ENCODE data around the gene HIBADH. TPM values are rescaled to one million over a fixed set of nuclear protein-coding genes. Genes with fewer than 3 reads are reported as not detected.

The HIBADH gene
- total RNA-seq, 4 donors from 2014 or later, result 38.9 to 58.8 (median 52.2) TPM

- no peaks in the 10 kb centered on the region for H3K9me3 ChIP-seq
- no peaks in the 10 kb centered on the region for H3K36me3 ChIP-seq
- no peak overlapping the region for H3K27ac ChIP-seq
- intact Hi-C loops (cut with DNase I; ENCODE audit: low total_unique reads), result no loop called here
- no peak for DNase-seq
- H3K4me1 ChIP-seq, result no peaks in the 10 kb centered on the region
- no peak overlapping the region for H3K4me3 ChIP-seq
- H3K27me3 ChIP-seq, result no peaks in the 10 kb centered on the region
- TF ChIP-seq POLR2A (IDR thresholded peaks at IDR 0.05) (no peak), CTCF (IDR thresholded peaks at IDR 0.05) (no peak)
These were observed 22.5 kb upstream of the HIBADH start for GRCh38 chr7:27685209-27685608.

DNA sequence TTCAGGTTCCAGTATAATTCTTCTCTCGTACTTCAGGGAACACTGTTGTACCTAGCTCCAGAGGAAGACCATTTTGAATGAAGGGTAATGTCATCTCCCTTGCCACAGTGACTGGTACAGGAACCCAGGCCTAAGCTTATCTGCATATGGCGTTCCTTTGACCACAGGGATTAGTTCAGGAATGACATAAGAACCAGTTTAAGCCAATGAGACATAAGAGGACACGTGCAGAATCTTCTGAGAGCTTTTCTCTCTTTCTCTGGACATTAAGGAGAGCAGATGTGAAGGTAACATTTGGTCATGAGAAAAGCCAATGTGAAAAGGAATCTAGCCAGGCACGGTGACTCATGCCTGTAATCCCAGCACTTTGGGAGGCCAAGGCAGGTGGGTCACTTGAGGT, 21.8 kb upstream of the HIBADH start:
- TF ChIP-seq POLR2A (IDR thresholded peaks at IDR 0.05) (no peak), CTCF (IDR thresholded peaks at IDR 0.05) (no peak)
- Histone ChIP-seq H3K36me3 (no peaks in the 10 kb centered on the region), H3K4me1 (no peaks in the 10 kb centered on the region), H3K4me3 (no peak overlapping the region), H3K27ac (no peak overlapping the region), H3K9me3 (no peaks in the 10 kb centered on the region), H3K27me3 (no peaks in the 10 kb centered on the region)
- intact Hi-C loops (cut with DNase I; ENCODE audit: low total_unique reads), result no loop called here
- DNase-seq, result no peak

DNA sequence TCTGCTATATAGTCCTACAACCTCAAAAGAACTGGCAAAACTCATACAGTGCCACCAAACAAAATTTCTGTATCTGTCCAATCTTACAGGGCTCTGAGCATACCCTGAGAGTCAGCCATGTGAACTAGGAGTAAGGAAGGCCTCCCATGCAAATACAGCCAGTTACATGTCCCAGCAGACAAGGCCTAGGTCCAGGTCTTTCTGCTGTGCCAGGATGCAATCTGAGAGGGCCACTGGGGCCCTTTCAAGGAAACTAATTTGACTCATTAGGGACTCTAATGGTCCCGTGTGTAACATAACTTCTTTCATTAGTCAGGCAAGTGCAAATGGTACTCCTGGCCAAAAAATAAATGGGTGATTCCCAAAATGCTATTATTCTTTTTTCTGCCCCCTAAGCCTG, 17.9 kb upstream of the HIBADH start:
- H3K4me1 ChIP-seq, result no peaks in the 10 kb centered on the region
- intact Hi-C loops (cut with DNase I; ENCODE audit: low total_unique reads), result no loop called here
- H3K27me3 ChIP-seq, result no peaks in the 10 kb centered on the region
- H3K4me3 ChIP-seq, result no peak overlapping the region
- no peaks in the 10 kb centered on the region for H3K36me3 ChIP-seq
- no peak for DNase-seq
- no peaks in the 10 kb centered on the region for H3K9me3 ChIP-seq
- TF ChIP-seq POLR2A (IDR thresholded peaks at IDR 0.05) (no peak), CTCF (IDR thresholded peaks at IDR 0.05) (no peak)
- no peak overlapping the region for H3K27ac ChIP-seq

- H3K4me1 ChIP-seq, result no peaks in the 10 kb centered on the region
These were observed 16.1 kb upstream of the HIBADH start for GRCh38 chr7:27678617-27679260.

More at GRCh38 chr7:27678617-27679260, 16.1 kb upstream of the HIBADH start:
- DNase-seq, result no peak
- Histone ChIP-seq H3K4me3 (no peak overlapping the region), H3K9me3 (no peaks in the 10 kb centered on the region), H3K27me3 (no peaks in the 10 kb centered on the region), H3K27ac (peak overlapping the region; percentile 81 to 87), H3K36me3 (no peaks in the 10 kb centered on the region)
- intact Hi-C loops (cut with DNase I; ENCODE audit: low total_unique reads), result no loop called here
- no peak for TF ChIP-seq POLR2A (IDR thresholded peaks at IDR 0.05)
- no peak for TF ChIP-seq CTCF (IDR thresholded peaks at IDR 0.05)
